Measurements from ENCODE around the gene LGALS7.

The LGALS7 gene

DNA sequence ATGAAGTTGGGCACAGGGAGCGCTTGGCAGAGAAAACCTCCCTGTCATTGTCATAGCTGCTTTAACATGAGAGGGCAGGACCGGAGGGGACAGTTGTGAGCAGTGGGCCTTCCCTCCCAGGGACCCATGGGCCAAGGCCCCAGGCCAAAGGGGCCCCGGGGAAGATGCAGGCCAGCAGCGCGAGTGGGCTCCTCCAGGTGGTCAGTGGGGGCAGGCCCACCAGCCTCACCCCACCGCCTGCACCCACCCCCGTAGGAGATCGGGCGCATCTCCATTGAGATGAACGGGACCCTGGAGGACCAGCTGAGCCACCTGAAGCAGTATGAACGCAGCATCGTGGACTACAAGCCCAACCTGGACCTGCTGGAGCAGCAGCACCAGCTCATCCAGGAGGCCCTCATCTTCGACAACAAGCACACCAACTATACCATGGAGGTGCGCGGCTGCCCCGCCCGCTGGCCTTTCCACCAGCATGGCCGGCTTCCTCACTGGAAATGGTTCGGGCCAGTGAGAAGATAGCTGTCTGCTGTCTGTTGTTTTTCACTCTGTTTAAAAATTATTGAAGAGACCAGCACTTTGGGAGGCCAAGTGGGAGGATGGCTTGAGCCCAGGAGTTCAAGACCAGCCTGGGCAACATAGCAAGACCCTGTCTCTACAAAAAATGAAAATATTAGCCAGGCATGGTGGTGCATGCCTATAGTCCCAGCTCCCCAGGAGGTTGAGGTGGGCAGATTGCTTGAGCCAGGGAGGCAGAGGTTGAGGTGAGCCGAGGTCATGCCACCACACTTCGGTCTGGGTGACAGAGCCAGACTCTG is 47.6 kb downstream of the LGALS7 start:
- no peak for DNase-seq (ENCODE audit: low spot score)

DNA sequence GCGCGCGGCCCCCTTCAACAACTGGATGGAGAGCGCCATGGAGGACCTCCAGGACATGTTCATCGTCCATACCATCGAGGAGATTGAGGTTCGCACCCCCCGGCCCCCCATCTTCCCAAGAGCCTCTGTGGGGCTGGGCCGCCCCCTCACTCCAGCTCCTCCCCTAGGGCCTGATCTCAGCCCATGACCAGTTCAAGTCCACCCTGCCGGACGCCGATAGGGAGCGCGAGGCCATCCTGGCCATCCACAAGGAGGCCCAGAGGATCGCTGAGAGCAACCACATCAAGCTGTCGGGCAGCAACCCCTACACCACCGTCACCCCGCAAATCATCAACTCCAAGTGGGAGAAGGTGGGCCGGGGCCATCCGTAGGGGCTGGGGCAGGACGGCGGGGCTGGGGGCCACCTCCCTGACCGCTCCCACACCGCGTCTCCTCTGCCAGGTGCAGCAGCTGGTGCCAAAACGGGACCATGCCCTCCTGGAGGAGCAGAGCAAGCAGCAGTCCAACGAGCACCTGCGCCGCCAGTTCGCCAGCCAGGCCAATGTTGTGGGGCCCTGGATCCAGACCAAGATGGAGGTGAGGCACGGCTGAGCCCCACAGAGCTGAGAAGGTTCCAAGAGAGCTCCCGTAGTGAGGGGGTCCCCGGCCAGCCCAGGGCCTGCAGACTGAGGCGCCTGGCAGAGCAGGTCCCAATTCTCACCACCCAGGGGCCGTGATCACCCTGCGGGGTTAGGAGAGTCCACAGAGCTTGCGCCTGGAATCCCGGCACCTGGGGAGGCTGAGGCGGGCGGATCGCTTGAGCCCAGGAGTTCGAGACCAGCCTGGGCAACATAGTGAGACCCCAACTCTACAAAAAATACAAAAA is 49.1 kb downstream of the LGALS7 start:
- DNase-seq (ENCODE audit: low spot score): no peak

- no peak for DNase-seq (ENCODE audit: low spot score)
Measured at GRCh38 chr19:38723606-38723965, 49.7 kb downstream of the LGALS7 start.

- no peak for DNase-seq (ENCODE audit: low spot score)
Measured at GRCh38 chr19:38722947-38723605, 50.2 kb downstream of the LGALS7 start.

DNA sequence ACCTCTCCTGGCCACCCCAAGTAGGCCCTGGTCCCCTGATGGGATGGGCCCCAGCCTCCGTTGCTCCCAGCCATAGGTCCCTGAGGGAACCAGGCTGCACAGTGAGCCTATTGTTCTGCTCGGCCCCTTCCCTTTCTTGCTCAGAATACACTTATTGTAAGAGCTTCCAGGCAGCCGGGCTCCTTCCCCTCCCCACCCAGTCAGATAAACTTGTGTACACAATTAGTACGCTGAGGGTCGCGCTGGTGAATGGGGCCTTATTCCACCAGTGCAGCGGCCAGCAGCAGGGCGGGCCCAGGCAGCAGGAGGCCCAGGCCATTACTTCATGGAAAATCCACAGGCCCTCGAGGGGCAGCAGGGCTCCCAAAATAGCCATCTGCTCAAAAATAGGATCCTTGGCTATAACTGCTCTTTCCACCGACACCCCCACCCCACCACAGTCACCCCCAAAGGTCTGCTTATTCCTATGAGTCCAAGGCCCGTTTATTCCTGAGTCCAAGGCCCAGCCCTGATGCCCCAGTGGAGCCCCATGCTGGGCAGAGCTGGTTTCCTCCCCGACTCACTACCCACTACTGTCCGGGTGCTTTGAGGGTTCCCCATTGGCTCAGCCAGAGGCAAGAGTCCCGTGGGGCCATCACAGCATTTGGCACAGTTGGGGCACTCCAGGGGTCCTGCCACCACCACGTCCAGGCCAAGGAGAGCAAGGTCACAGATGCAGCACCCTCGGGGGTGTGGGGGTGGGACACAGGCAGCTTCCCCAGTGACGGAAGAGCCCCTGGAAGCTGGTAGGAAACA is 51.1 kb downstream of the LGALS7 start:
- DNase-seq (ENCODE audit: low spot score): no peak

GRCh38 chr19:38721496-38721895 is 51.8 kb downstream of the LGALS7 start:
- no peak for DNase-seq (ENCODE audit: low spot score)

Measured in hepatic stellate cell (primary cell).